Sigmoid colon (tissue), 7 donors: ENCODE data around the gene SBF2. TPM values are rescaled to one million over a fixed set of nuclear protein-coding genes. Genes with fewer than 3 reads are reported as not detected.

Experiments
- DNase-seq: peaks from one replicate; pipeline ENCODE4 v3.0.0-alpha.2; 2019
- H3K27ac ChIP-seq, 4 donors: fragments of 200-600 bp; sonication (generic); one replicate each; pipeline ENCODE4 v1.5.1; 2016 to 2019; ENCODE audit warnings: mild to moderate bottlenecking in 1 of 4
- H3K27me3 ChIP-seq, 3 donors: fragments of 200-600 bp; sonication (generic); one replicate each; pipeline ENCODE4 v1.5.1; 2019; ENCODE audit warnings: mild to moderate bottlenecking in 1 of 3
- H3K36me3 ChIP-seq, 4 donors: fragments of 200-600 bp; sonication (generic); one replicate each; pipeline ENCODE4 v1.5.1; 2016 to 2019
- H3K4me1 ChIP-seq, 4 donors: fragments of 200-600 bp; sonication (generic); one replicate each; pipeline ENCODE4 v1.5.1; 2017 to 2019
- H3K4me3 ChIP-seq, 4 donors: fragments of 200-600 bp; sonication (generic); one replicate each; pipeline ENCODE4 v1.5.1; 2017 to 2019; ENCODE audit warnings: mild to moderate bottlenecking in 2 of 4, moderate library complexity in 1 of 4
- H3K9me3 ChIP-seq, 4 donors: fragments of 200-600 bp in 3 of 4; sonication (generic) in 3 of 4; one replicate each; pipeline versions ENCODE4 v1.5.1 to v1.6.1; 2013 to 2019
- CTCF ChIP-seq, 4 experiments: fragments of 450-650 bp in 3 of 4; fragments of 200-600 bp in 1 of 4; IDR thresholded peaks; one replicate each; pipeline ENCODE4 v1.5.1; 2016 to 2019; ENCODE audit warnings: antibody characterized with exemption in 4 of 4, mild to moderate bottlenecking in 3 of 4, moderate library complexity in 2 of 4
- EP300 ChIP-seq, 4 donors: sonication (generic); formaldehyde crosslinking; IDR thresholded peaks; one replicate each; pipeline ENCODE4 v1.6.1; 2017; ENCODE audit warnings: antibody characterized with exemption in 4 of 4
- POLR2A ChIP-seq, 2 donors: fragments of 450-650 bp; IDR thresholded peaks; one replicate each; pipeline ENCODE4 v1.6.1; 2016; ENCODE audit warnings: antibody characterized with exemption in 2 of 2, mild to moderate bottlenecking in 2 of 2, moderate library complexity in 2 of 2
- POLR2AphosphoS5 ChIP-seq, 4 donors: sonication (generic); formaldehyde crosslinking; IDR thresholded peaks; one replicate each; pipeline ENCODE4 v1.6.1; 2017; ENCODE audit warnings: antibody characterized with exemption in 4 of 4
- WGBS, 2 donors: extraction: QIAGEN DNeasy Blood & Tissue Kit; methylation state at CpG; one replicate each; pipeline ENCODE4 v1.1.7; 2013; 5-methylcytosine and 5-hydroxymethylcytosine counted together
- intact Hi-C: fragments of 100-400 bp; cut with DNase I; formaldehyde crosslinking; loops from one replicate; pipeline ENCODE4 v1.15.1; 2023
- polyA plus RNA-seq, 3 donors: library from polyadenylated mRNA; stranded (reverse); fragments of 200-250 nt; gene quantifications; one replicate each; pipeline ENCODE4 v1.2.3, GENCODE V29; 2013
- small RNA-seq, 3 donors: library from RNA; depleted of rRNA; stranded (forward); fragments of <200 nt; gene quantifications; one replicate each; pipeline ENCODE3, GENCODE V24; 2016
- total RNA-seq, 4 donors: library from RNA; depleted of rRNA; stranded (reverse); fragments of >200 nt; gene quantifications; one replicate each; pipeline ENCODE4 v1.1.0, GENCODE V29; 2016
- donor health status: healthy with polysubstance abuse.
- donor health status: Bipolar disorder and iron deficiency.
- donor health status: healthy.

SBF2 gene
- total and polyA plus RNA-seq, 7 donors = 9.5 to 67.5 (median 47.1) TPM

- Histone ChIP-seq H3K4me1 (no peaks in the 10 kb centered on the region), H3K27me3 (no peaks in the 10 kb centered on the region), H3K9me3 (no peaks in the 10 kb centered on the region), H3K4me3 (no peak overlapping the region), H3K27ac (no peak overlapping the region), H3K36me3 (peaks cover 2 to 62% (median 18%) of the 10 kb centered on the region in 4 donors)
- WGBS, 2 donors = 97% methylated on average over 3 of the region's 3 CpGs
- intact Hi-C loops = no loop called here
- no peak for DNase-seq
- no peak for TF ChIP-seq POLR2A (IDR thresholded peaks at IDR 0.05)
- no peak for TF ChIP-seq CTCF (IDR thresholded peaks at IDR 0.05)
- no peak for TF ChIP-seq EP300 (IDR thresholded peaks at IDR 0.05)
- TF ChIP-seq POLR2AphosphoS5 (IDR thresholded peaks at IDR 0.05) = no peak
Measured at GRCh38 chr11:9735236-9735635, 558.8 kb downstream of the SBF2 start.

- TF ChIP-seq POLR2AphosphoS5 (IDR thresholded peaks at IDR 0.05) (no peak), CTCF (IDR thresholded peaks at IDR 0.05) (no peak), EP300 (IDR thresholded peaks at IDR 0.05) (no peak), POLR2A (IDR thresholded peaks at IDR 0.05) (no peak)
- Histone ChIP-seq H3K36me3 (peaks cover 0 to 62% (median 13%) of the 10 kb centered on the region in 4 donors), H3K27ac (no peak overlapping the region), H3K4me3 (no peak overlapping the region), H3K4me1 (no peaks in the 10 kb centered on the region), H3K9me3 (no peaks in the 10 kb centered on the region), H3K27me3 (no peaks in the 10 kb centered on the region)
- 93 to 96% methylated on average over 3 of the region's 3 CpGs for WGBS, 2 donors
- intact Hi-C loops = no loop called here
- no peak for DNase-seq
Measured at GRCh38 chr11:9733212-9733611, 560.8 kb downstream of the SBF2 start.

- WGBS, 2 donors = 83 to 85% methylated on average over 11 of the region's 11 CpGs
- Histone ChIP-seq H3K9me3 (no peaks in the 10 kb centered on the region), H3K27ac (no peak overlapping the region), H3K4me1 (no peaks in the 10 kb centered on the region), H3K4me3 (no peak overlapping the region), H3K36me3 (peaks cover 0 to 59% (median 12%) of the 10 kb centered on the region in 4 donors), H3K27me3 (no peaks in the 10 kb centered on the region)
- no peak for TF ChIP-seq POLR2AphosphoS5 (IDR thresholded peaks at IDR 0.05)
- no peak for TF ChIP-seq CTCF (IDR thresholded peaks at IDR 0.05)
- no peak for TF ChIP-seq EP300 (IDR thresholded peaks at IDR 0.05)
- TF ChIP-seq POLR2A (IDR thresholded peaks at IDR 0.05) = no peak
- no peak for DNase-seq
- intact Hi-C loops = no loop called here
Measured at GRCh38 chr11:9732453-9732852, 561.6 kb downstream of the SBF2 start.

GRCh38 chr11:9731256-9731655, 562.8 kb downstream of the SBF2 start:
- H3K27me3 ChIP-seq = no peaks in the 10 kb centered on the region
- WGBS, 2 donors = 54 to 87% methylated on average over 1 of the region's 1 CpG
- H3K36me3 ChIP-seq = peaks cover 0 to 55% (median 9%) of the 10 kb centered on the region in 4 donors
- no peak overlapping the region for H3K27ac ChIP-seq
- TF ChIP-seq POLR2A (IDR thresholded peaks at IDR 0.05) (no peak), EP300 (IDR thresholded peaks at IDR 0.05) (no peak), CTCF (IDR thresholded peaks at IDR 0.05) (no peak)
- H3K4me3 ChIP-seq = no peak overlapping the region
- no peaks in the 10 kb centered on the region for H3K4me1 ChIP-seq
- H3K9me3 ChIP-seq = no peaks in the 10 kb centered on the region
- no peak for DNase-seq
- intact Hi-C loops = no loop called here

Small RNAs within 50 kb of the gene (small RNA-seq; reads per million reads assigned to genes)
- gene AC080023.2 (0 reads per million in 3 donors), gene RNU7-28P (0 reads per million in 3 donors)

Other genes with a start within 250 kb of the SBF2 start
- gene ADM, start 10.9 kb upstream of the SBF2 start, total RNA-seq = 10 to 100 TPM; 45.2 to 84.1 (median 59.5) TPM
- 10 to 100 TPM; 24.0 to 92.5 (median 75.9) TPM for gene ADM, start 10.9 kb upstream of the SBF2 start, polyA plus RNA-seq
- 1 to 10 TPM; 4.3 to 6.4 (median 4.8) TPM for gene AMPD3, start 161.0 kb upstream of the SBF2 start, total RNA-seq
- 1 to 10 TPM; 4.2 to 8.1 (median 5.1) TPM for gene AMPD3, start 161.0 kb upstream of the SBF2 start, polyA plus RNA-seq
- gene RNF141, start 247.0 kb upstream of the SBF2 start, total RNA-seq = 10 to 100 TPM; 19.7 to 30.3 (median 26.5) TPM
- gene RNF141, start 247.0 kb upstream of the SBF2 start, polyA plus RNA-seq = 10 to 100 TPM; 13.1 to 22.8 (median 21.3) TPM